ENCODE data around the gene MED13L. TPM values are rescaled to one million over a fixed set of nuclear protein-coding genes. Genes with fewer than 3 reads are reported as not detected.

Gene MED13L
- total and polyA plus RNA-seq, 2 of the 8 experiments (the other 6 are each of a cell fraction or from before 2014, with no cell fraction given): 15.9 to 51.7 TPM

- POLR2A ChIA-PET (ENCODE audit: partially characterized antibody): no interaction called here
- H3K4me3 ChIP-seq (ENCODE audit: extremely low read depth in 1 of 4, insufficient read depth in 2 of 4, low read depth in 3 of 4, low read length in 4 of 4): no peak overlapping the region
These were observed 16.4 kb upstream of the MED13L start for GRCh38 chr12:116293687-116294453.

More at GRCh38 chr12:116293687-116294453, 16.4 kb upstream of the MED13L start:
- CTCF ChIA-PET (ENCODE audit: partially characterized antibody): no interaction called here
- H3K18ac ChIP-seq (ENCODE audit: extremely low read depth, low read length): no peak overlapping the region
- no peaks in the 10 kb centered on the region for H3K79me1 ChIP-seq (ENCODE audit: low read depth, low read length)
- H3K36me3 ChIP-seq (ENCODE audit: control insufficient read depth in 2 of 4, insufficient read depth in 4 of 4, low read length in 3 of 4): no peaks in the 10 kb centered on the region
- H3K27me3 ChIP-seq (replicated peaks in 1 of 4; ENCODE audit: control insufficient read depth in 3 of 4, extremely low read depth in 1 of 4, insufficient read depth in 3 of 4, low read length in 3 of 4): no peaks in the 10 kb centered on the region
- peaks cover 3% of the 10 kb centered on the region; the same call in 1 of the 2 replicates for H3K23me2 ChIP-seq (ENCODE audit: low read depth, low read length)
- H4K91ac ChIP-seq (replicated peaks; ENCODE audit: insufficient read length, low read length): no peak overlapping the region
- no peak overlapping the region for H3K4ac ChIP-seq (replicated peaks; ENCODE audit: insufficient read length, low read depth, low read length)
- H2AFZ ChIP-seq (ENCODE audit: low read length): no peak overlapping the region
- H4K8ac ChIP-seq (ENCODE audit: extremely low read depth, insufficient read depth, low read length): no peak overlapping the region
- no peak overlapping the region for H2BK15ac ChIP-seq (ENCODE audit: low read length)
- H3K4me1 ChIP-seq (replicated peaks in 1 of 4; ENCODE audit: control insufficient read depth in 3 of 4, insufficient read depth in 4 of 4, low read length in 3 of 4): peaks cover 0 to 3% (median 1%) of the 10 kb centered on the region in 4 experiments; a peak in 2 of 7 replicates
- no peak overlapping the region for H3K27ac ChIP-seq (ENCODE audit: low read depth, low read length)
- no peak overlapping the region for H3K23ac ChIP-seq (ENCODE audit: insufficient read length)
- WGBS, 2 experiments (ENCODE audit: extremely low coverage in 1 of 2, insufficient coverage in 1 of 2, insufficient read length in 1 of 2, insufficient replicate concordance in 2 of 2, low coverage in 1 of 2, low lambda C conversion rate in 2 of 2, missing lambda C conversion rate in 1 of 2): 86% methylated on average over 4 of the region's 4 CpGs; no CpG with 5 or more reads in 1 of the 2 experiments
- H2AK5ac ChIP-seq (ENCODE audit: low read depth, low read length): no peak overlapping the region
- no peak overlapping the region for H4K5ac ChIP-seq (ENCODE audit: insufficient read length, low read depth, low read length)
- H2BK12ac ChIP-seq (ENCODE audit: low read depth, low read length): no peak overlapping the region
- no peaks in the 10 kb centered on the region for H3K79me2 ChIP-seq (ENCODE audit: control insufficient read depth in 1 of 2, insufficient read depth in 2 of 2, low read length in 2 of 2)
- no peak overlapping the region for H3K9ac ChIP-seq (replicated peaks in 1 of 4; ENCODE audit: extremely low read depth in 1 of 4, low read depth in 3 of 4, low read length in 3 of 4)
- no peak overlapping the region for H2BK5ac ChIP-seq (ENCODE audit: low read depth, low read length)
- H2BK20ac ChIP-seq (ENCODE audit: low read length): no peak overlapping the region
- FAIRE-seq (no peak), DNase-seq (ENCODE audit: low read depth in 1 of 2, low spot score in 2 of 2) (no peak)
- peaks cover 0 to 2% of the 10 kb centered on the region in 2 experiments for H4K20me1 ChIP-seq (replicated peaks in 1 of 2; ENCODE audit: control insufficient read depth in 1 of 2, insufficient read depth in 2 of 2, low read length in 2 of 2)
- TF ChIP-seq TAF7 (optimal IDR thresholded peaks at IDR 0.05; ENCODE audit: borderline replicate concordance, low read depth, low read length) (no peak), EP300 (IDR thresholded peaks at IDR 0.05; ENCODE audit: borderline replicate concordance in 1 of 2, low read depth in 2 of 2, low read length in 2 of 2) (no peak), SP1 (IDR thresholded peaks at IDR 0.05; ENCODE audit: low read depth, low read length) (no peak), SP4 (IDR thresholded peaks at IDR 0.05; ENCODE audit: low read length) (no peak), RFX5 (IDR thresholded peaks at IDR 0.05; ENCODE audit: borderline replicate concordance, low read depth, low read length) (no peak), SP2 (IDR thresholded peaks at IDR 0.05; ENCODE audit: low read length) (no peak), SIX5 (IDR thresholded peaks at IDR 0.05; ENCODE audit: low read depth, low read length) (no peak), BRCA1 (IDR thresholded peaks at IDR 0.05; ENCODE audit: low read depth, low read length) (no peak), SUZ12 (IDR thresholded peaks at IDR 0.05; ENCODE audit: low read length) (no peak), PHF8 (conservative IDR thresholded peaks at IDR 0.05; ENCODE audit: low read depth, low read length) (no peak), POU5F1 (IDR thresholded peaks at IDR 0.05; ENCODE audit: low read depth, low read length) (no peak), SAP30 (IDR thresholded peaks at IDR 0.05; ENCODE audit: insufficient read depth, insufficient replicate concordance, low read length) (no peak)
- H3K14ac ChIP-seq (ENCODE audit: insufficient read length): no peak overlapping the region
- no peak overlapping the region for H3K56ac ChIP-seq (replicated peaks; ENCODE audit: insufficient read length, low read depth, low read length)
- no peak overlapping the region for H3K4me2 ChIP-seq (ENCODE audit: insufficient read depth in 1 of 2, low read depth in 2 of 2, low read length in 2 of 2)
- no peak overlapping the region for H2BK120ac ChIP-seq (replicated peaks; ENCODE audit: low read depth, low read length)
- no peaks in the 10 kb centered on the region for H3K9me3 ChIP-seq (ENCODE audit: insufficient read depth in 2 of 2, low read depth in 1 of 2, low read length in 1 of 2)
